Sigmoid colon (tissue), 7 donors: ENCODE measurements around the gene VSIG2. TPM values are rescaled to one million over a fixed set of nuclear protein-coding genes. Genes with fewer than 3 reads are reported as not detected.

ENCODE experiments used
- DNase-seq: peaks from one replicate; pipeline ENCODE4 v3.0.0-alpha.2; 2019
- H3K27ac ChIP-seq, 4 donors: fragments of 200-600 bp; sonication (generic); one replicate each; pipeline ENCODE4 v1.5.1; 2016 to 2019; ENCODE audit warnings: mild to moderate bottlenecking in 1 of 4
- H3K27me3 ChIP-seq, 3 donors: fragments of 200-600 bp; sonication (generic); one replicate each; pipeline ENCODE4 v1.5.1; 2019; ENCODE audit warnings: mild to moderate bottlenecking in 1 of 3
- H3K36me3 ChIP-seq, 4 donors: fragments of 200-600 bp; sonication (generic); one replicate each; pipeline ENCODE4 v1.5.1; 2016 to 2019
- H3K4me1 ChIP-seq, 4 donors: fragments of 200-600 bp; sonication (generic); one replicate each; pipeline ENCODE4 v1.5.1; 2017 to 2019
- H3K4me3 ChIP-seq, 4 donors: fragments of 200-600 bp; sonication (generic); one replicate each; pipeline ENCODE4 v1.5.1; 2017 to 2019; ENCODE audit warnings: mild to moderate bottlenecking in 2 of 4, moderate library complexity in 1 of 4
- H3K9me3 ChIP-seq, 4 donors: fragments of 200-600 bp in 3 of 4; sonication (generic) in 3 of 4; one replicate each; pipeline versions ENCODE4 v1.5.1 to v1.6.1; 2013 to 2019
- CTCF ChIP-seq, 4 experiments: fragments of 450-650 bp in 3 of 4; fragments of 200-600 bp in 1 of 4; IDR thresholded peaks; one replicate each; pipeline ENCODE4 v1.5.1; 2016 to 2019; ENCODE audit warnings: antibody characterized with exemption in 4 of 4, mild to moderate bottlenecking in 3 of 4, moderate library complexity in 2 of 4
- EP300 ChIP-seq, 4 donors: sonication (generic); formaldehyde crosslinking; IDR thresholded peaks; one replicate each; pipeline ENCODE4 v1.6.1; 2017; ENCODE audit warnings: antibody characterized with exemption in 4 of 4
- POLR2A ChIP-seq, 2 donors: fragments of 450-650 bp; IDR thresholded peaks; one replicate each; pipeline ENCODE4 v1.6.1; 2016; ENCODE audit warnings: antibody characterized with exemption in 2 of 2, mild to moderate bottlenecking in 2 of 2, moderate library complexity in 2 of 2
- POLR2AphosphoS5 ChIP-seq, 4 donors: sonication (generic); formaldehyde crosslinking; IDR thresholded peaks; one replicate each; pipeline ENCODE4 v1.6.1; 2017; ENCODE audit warnings: antibody characterized with exemption in 4 of 4
- WGBS, 2 donors: extraction: QIAGEN DNeasy Blood & Tissue Kit; methylation state at CpG; one replicate each; pipeline ENCODE4 v1.1.7; 2013; 5-methylcytosine and 5-hydroxymethylcytosine counted together
- intact Hi-C: fragments of 100-400 bp; cut with DNase I; formaldehyde crosslinking; loops from one replicate; pipeline ENCODE4 v1.15.1; 2023
- polyA plus RNA-seq, 3 donors: library from polyadenylated mRNA; stranded (reverse); fragments of 200-250 nt; gene quantifications; one replicate each; pipeline ENCODE4 v1.2.3, GENCODE V29; 2013
- total RNA-seq, 4 donors: library from RNA; depleted of rRNA; stranded (reverse); fragments of >200 nt; gene quantifications; one replicate each; pipeline ENCODE4 v1.1.0, GENCODE V29; 2016
- donor health status: healthy with polysubstance abuse.
- donor health status: Bipolar disorder and iron deficiency.
- donor health status: healthy.

VSIG2 gene
- total and polyA plus RNA-seq, 7 donors: 0.36 to 79.3 (median 28.8) TPM; not detected in 1

GRCh38 chr11:124740277-124740882, 11.7 kb downstream of the VSIG2 start:
- peak overlapping the region in 1 of 4 donors; percentile 41 for H3K27ac ChIP-seq
- no peaks in the 10 kb centered on the region for H3K36me3 ChIP-seq
- 2% methylated on average over 37 of the region's 37 CpGs for WGBS, 2 donors
- peak overlapping the region; percentile 31 to 59 (median 52) for H3K4me3 ChIP-seq
- intact Hi-C loops: no loop called here
- TF ChIP-seq POLR2A (IDR thresholded peaks at IDR 0.05): no peak
- TF ChIP-seq POLR2AphosphoS5 (IDR thresholded peaks at IDR 0.05): no peak
- TF ChIP-seq EP300 (IDR thresholded peaks at IDR 0.05): no peak
- TF ChIP-seq CTCF (IDR thresholded peaks at IDR 0.05): peak in 2 of 4 experiments; percentile 7 to 17
- peaks cover 0 to 19% (median 18%) of the 10 kb centered on the region in 4 donors for H3K4me1 ChIP-seq
- no peaks in the 10 kb centered on the region for H3K9me3 ChIP-seq
- DNase-seq: no peak
- H3K27me3 ChIP-seq: peaks cover 17 to 69% (median 44%) of the 10 kb centered on the region in 3 donors

- Histone ChIP-seq H3K27me3 (peaks cover 13 to 62% (median 37%) of the 10 kb centered on the region in 3 donors), H3K4me1 (peaks cover 0 to 16% (median 15%) of the 10 kb centered on the region in 4 donors), H3K27ac (peak within 1 kb of the TSS in 1 of 4 donors; percentile 41), H3K4me3 (peak within 1 kb of the TSS; percentile 31 to 59 (median 52)), H3K36me3 (no peaks in the 10 kb centered on the region), H3K9me3 (no peaks in the 10 kb centered on the region)
- DNase-seq: peak; percentile 94
- intact Hi-C loops: loop anchor here (2.0 kb wide), 1 partner anchor 67 kb away; the partner anchor contains the start of genes SIAE and SPA17
- 1 to 2% methylated on average over 59 of the region's 59 CpGs for WGBS, 2 donors
- TF ChIP-seq POLR2AphosphoS5 (IDR thresholded peaks at IDR 0.05) (peak in 1 of 4 donors; percentile 47), CTCF (IDR thresholded peaks at IDR 0.05) (no peak), EP300 (IDR thresholded peaks at IDR 0.05) (no peak)
Measured at GRCh38 chr11:124739479-124740276, 12.4 kb downstream of the VSIG2 start, which contains the start of gene NRGN. TSS of gene NRGN (plus strand) at chr11:124739942. CDS start at chr11:124740085, 143 bp downstream.

- DNase-seq: no peak
- Histone ChIP-seq H3K9me3 (no peaks in the 10 kb centered on the region), H3K27me3 (peaks cover 10 to 54% (median 29%) of the 10 kb centered on the region in 3 donors), H3K27ac (no peak overlapping the region), H3K4me1 (peaks cover 0 to 16% (median 15%) of the 10 kb centered on the region in 4 donors), H3K4me3 (peak overlapping the region in 3 of 4 donors; percentile 51 to 59 (median 54)), H3K36me3 (no peaks in the 10 kb centered on the region)
- TF ChIP-seq EP300 (IDR thresholded peaks at IDR 0.05) (no peak), CTCF (IDR thresholded peaks at IDR 0.05) (no peak), POLR2A (IDR thresholded peaks at IDR 0.05) (no peak), POLR2AphosphoS5 (IDR thresholded peaks at IDR 0.05) (no peak)
- intact Hi-C loops: loop anchor here (2.0 kb wide), 1 partner anchor 66 kb away; the partner anchor contains the start of genes SIAE and SPA17
- 76 to 80% methylated on average over 21 of the region's 21 CpGs for WGBS, 2 donors
Measured at GRCh38 chr11:124738713-124739478, 13.2 kb downstream of the VSIG2 start.

- WGBS, 2 donors: 84% methylated on average over 7 of the region's 7 CpGs
- peaks cover 0 to 16% (median 15%) of the 10 kb centered on the region in 4 donors for H3K4me1 ChIP-seq
- no peak overlapping the region for H3K4me3 ChIP-seq
- intact Hi-C loops: loop anchor here (2.0 kb wide), 1 partner anchor 65 kb away; the partner anchor contains the start of genes SIAE and SPA17
- no peak overlapping the region for H3K27ac ChIP-seq
- peaks cover 9 to 43% (median 21%) of the 10 kb centered on the region in 3 donors for H3K27me3 ChIP-seq
- no peaks in the 10 kb centered on the region for H3K9me3 ChIP-seq
- no peaks in the 10 kb centered on the region for H3K36me3 ChIP-seq
- TF ChIP-seq POLR2A (IDR thresholded peaks at IDR 0.05) (no peak), POLR2AphosphoS5 (IDR thresholded peaks at IDR 0.05) (no peak), CTCF (IDR thresholded peaks at IDR 0.05) (no peak), EP300 (IDR thresholded peaks at IDR 0.05) (no peak)
- no peak for DNase-seq
Measured at GRCh38 chr11:124737638-124738305, 14.3 kb downstream of the VSIG2 start.
